Activated CD8-positive, alpha-beta T cell treated with anti-CD3 and anti-CD28 coated beads for 36 hours (primary cell): ENCODE data around the gene UROC1. TPM values are rescaled to one million over a fixed set of nuclear protein-coding genes. Genes with fewer than 3 reads are reported as not detected.
"Not testable (repeated sequence)": the region's sequence is repeated elsewhere in the genome, so short reads cannot be mapped to it uniquely, and the experiment has no call there.

Experiments used
- ATAC-seq: fragments of 200-7000 bp; cut with Tn5 transposase; one replicate; pipeline ENCODE4 v1.10.0; 2021; ENCODE audit warnings: mild to moderate bottlenecking, moderate library complexity
- CTCF ChIA-PET: fragments of 350-600 bp; sonication (Branson Sonifier 250); formaldehyde crosslinking; loops from one replicate; lab custom pipeline; 2021; ENCODE audit warnings: antibody characterized with exemption; lab: Charles Lee
- POLR2A ChIA-PET: fragments of 350-600 bp; sonication (Branson Sonifier 250); formaldehyde crosslinking; loops from one replicate; lab custom pipeline; 2021; ENCODE audit warnings: antibody characterized with exemption; lab: Charles Lee
- DNase-seq: peaks from one replicate; pipeline ENCODE4 v3.0.0-alpha.2; 2020
- H3K27ac Mint-ChIP-seq: one replicate; pipeline ENCODE4 v1.8.0; 2021; ENCODE audit warnings: mild to moderate bottlenecking, mixed read lengths
- H3K27me3 Mint-ChIP-seq: one replicate; pipeline ENCODE4 v1.8.0; 2021; ENCODE audit warnings: mixed read lengths
- H3K36me3 Mint-ChIP-seq: one replicate; pipeline ENCODE4 v1.8.0; 2021; ENCODE audit warnings: low read depth, mixed read lengths
- H3K4me1 Mint-ChIP-seq: one replicate; pipeline ENCODE4 v1.8.0; 2021; ENCODE audit warnings: low read depth, mixed read lengths
- H3K4me3 Mint-ChIP-seq: one replicate; pipeline ENCODE4 v1.8.0; 2021; ENCODE audit warnings: mild to moderate bottlenecking, moderate library complexity, mixed read lengths
- H3K9me3 Mint-ChIP-seq: one replicate; pipeline ENCODE4 v1.8.0; 2021; ENCODE audit warnings: mixed read lengths
- intact Hi-C: fragments of 100-400 bp; cut with micrococcal nuclease; formaldehyde crosslinking; loops from one replicate; pipeline ENCODE4 v1.10.0; 2022
- total RNA-seq, 2 experiments: library from RNA; stranded (reverse); gene quantifications; one replicate each; pipeline ENCODE4 v1.2.3, GENCODE V29; 2021
- TF ChIP-seq, protein P1 (sequence below): fragments of 200-600 bp; IDR thresholded peaks from one replicate; pipeline ENCODE4 v1.8.0; 2022; ENCODE audit warnings: antibody characterized with exemption, mild to moderate bottlenecking

UROC1 gene
- total RNA-seq, 2 experiments from 2014 or later, result not detected

DNA sequence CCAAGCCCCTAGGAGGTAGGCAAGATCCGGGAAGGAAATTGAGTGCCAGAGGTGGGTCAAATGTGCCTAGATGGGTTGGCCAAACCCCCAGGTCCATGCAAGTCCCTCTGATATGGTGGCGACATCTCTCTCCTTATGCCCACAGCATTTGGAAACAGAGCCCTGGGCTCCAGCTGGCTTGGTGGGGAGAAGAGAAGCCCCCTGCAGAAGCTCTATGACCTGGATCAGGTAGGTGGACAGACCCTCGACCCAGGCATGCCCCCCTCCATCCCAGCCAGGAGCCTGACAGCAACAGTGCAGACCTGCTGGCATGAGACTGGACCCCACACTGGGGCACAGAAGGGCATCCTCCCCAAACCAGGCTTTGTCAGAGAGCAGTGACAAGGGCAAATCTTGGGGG, 18.6 kb upstream of the UROC1 start:
- H3K27ac Mint-ChIP-seq, result no peak overlapping the region
- TF ChIP-seq, protein P1, sequence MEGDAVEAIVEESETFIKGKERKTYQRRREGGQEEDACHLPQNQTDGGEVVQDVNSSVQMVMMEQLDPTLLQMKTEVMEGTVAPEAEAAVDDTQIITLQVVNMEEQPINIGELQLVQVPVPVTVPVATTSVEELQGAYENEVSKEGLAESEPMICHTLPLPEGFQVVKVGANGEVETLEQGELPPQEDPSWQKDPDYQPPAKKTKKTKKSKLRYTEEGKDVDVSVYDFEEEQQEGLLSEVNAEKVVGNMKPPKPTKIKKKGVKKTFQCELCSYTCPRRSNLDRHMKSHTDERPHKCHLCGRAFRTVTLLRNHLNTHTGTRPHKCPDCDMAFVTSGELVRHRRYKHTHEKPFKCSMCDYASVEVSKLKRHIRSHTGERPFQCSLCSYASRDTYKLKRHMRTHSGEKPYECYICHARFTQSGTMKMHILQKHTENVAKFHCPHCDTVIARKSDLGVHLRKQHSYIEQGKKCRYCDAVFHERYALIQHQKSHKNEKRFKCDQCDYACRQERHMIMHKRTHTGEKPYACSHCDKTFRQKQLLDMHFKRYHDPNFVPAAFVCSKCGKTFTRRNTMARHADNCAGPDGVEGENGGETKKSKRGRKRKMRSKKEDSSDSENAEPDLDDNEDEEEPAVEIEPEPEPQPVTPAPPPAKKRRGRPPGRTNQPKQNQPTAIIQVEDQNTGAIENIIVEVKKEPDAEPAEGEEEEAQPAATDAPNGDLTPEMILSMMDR, result no peak
- peaks cover 2% of the 10 kb centered on the region for H3K4me1 Mint-ChIP-seq
- intact Hi-C loops, result no loop called here
- H3K36me3 Mint-ChIP-seq, result no peaks in the 10 kb centered on the region
- H3K4me3 Mint-ChIP-seq, result no peak overlapping the region
- ATAC-seq (no peak), DNase-seq (no peak)
- H3K27me3 Mint-ChIP-seq, result peaks cover 4% of the 10 kb centered on the region
- ChIA-PET CTCF (interaction anchor here (0.9 kb wide), 1 partner anchor 13 kb away, joined by 3 read pairs; no protein-coding TSS in a partner anchor), POLR2A (no interaction called here)
- H3K9me3 Mint-ChIP-seq, result no peaks in the 10 kb centered on the region

DNA sequence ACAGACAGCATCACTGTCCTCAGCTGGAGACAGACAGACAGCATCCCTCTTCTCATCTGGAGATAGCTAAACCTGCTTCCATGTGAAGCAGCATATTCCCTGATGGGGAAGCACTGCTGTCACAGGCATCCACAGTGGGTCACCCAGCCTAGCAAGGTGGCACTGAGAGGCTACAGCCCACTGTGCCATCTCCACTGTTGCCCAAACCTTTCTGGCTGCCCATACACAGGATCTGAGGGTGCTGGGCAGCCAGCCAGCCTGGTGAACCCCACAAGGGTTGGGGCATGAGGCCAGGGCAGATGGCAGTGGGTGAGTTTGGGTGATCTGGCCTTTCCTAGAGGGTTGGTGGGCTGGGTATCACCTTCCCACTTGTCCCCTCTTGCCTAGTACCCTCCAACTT, 18.1 kb upstream of the UROC1 start:
- intact Hi-C loops, result no loop called here
- TF ChIP-seq, protein P1, result no peak
- no peak overlapping the region for H3K27ac Mint-ChIP-seq
- H3K9me3 Mint-ChIP-seq, result no peaks in the 10 kb centered on the region
- H3K4me3 Mint-ChIP-seq, result no peak overlapping the region
- no peak for ATAC-seq
- no peaks in the 10 kb centered on the region for H3K36me3 Mint-ChIP-seq
- no peak for DNase-seq
- peaks cover 4% of the 10 kb centered on the region for H3K27me3 Mint-ChIP-seq
- ChIA-PET CTCF (interaction anchor here (0.9 kb wide), 1 partner anchor 12 kb away, joined by 3 read pairs; no protein-coding TSS in a partner anchor), POLR2A (no interaction called here)
- H3K4me1 Mint-ChIP-seq, result no peaks in the 10 kb centered on the region

DNA sequence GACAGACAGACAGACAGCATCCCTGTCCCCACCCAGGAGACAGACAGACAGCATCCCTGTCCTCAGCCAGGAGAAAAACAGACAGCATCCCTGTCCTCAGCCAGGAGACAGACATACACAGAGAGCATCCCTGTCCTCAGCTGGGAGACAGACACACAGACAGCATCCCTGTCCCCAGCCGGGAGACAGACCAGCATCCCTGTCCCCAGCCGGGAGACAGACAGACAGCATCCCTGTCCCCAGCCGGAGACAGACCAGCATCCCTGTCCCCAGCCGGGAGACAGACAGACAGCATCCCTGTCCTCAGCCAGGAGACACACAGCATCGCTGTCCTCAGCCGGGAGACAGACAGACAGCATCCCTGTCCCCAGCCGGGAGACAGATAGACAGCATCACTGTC, 17.1 kb upstream of the UROC1 start:
- DNase-seq, H3K4me1 Mint-ChIP-seq, H3K27me3 Mint-ChIP-seq, H3K4me3 Mint-ChIP-seq, POLR2A ChIA-PET, H3K27ac Mint-ChIP-seq, H3K36me3 Mint-ChIP-seq, CTCF ChIA-PET, H3K9me3 Mint-ChIP-seq, ATAC-seq, intact Hi-C loops: not testable (repeated sequence)

DNA sequence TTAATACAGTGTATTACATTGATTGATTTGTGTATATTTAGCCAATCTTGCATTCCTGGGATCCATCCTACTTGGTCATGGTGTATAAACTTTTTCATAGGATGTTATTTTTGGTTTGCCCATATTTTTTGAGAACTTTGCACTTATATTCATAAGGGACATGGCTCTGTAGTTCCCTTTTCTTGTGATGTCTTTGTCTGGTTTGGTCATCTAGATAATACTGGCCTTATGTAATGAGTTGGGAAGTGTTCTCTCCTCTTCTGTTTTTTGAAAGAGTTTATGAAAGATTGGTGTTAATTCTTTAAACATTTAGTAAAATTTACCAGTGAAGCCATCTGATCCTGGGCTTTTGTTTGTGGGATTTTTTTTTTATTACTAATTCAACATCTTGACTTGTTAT, 15.9 kb upstream of the UROC1 start:
- no peaks in the 10 kb centered on the region for H3K9me3 Mint-ChIP-seq
- no peak overlapping the region for H3K27ac Mint-ChIP-seq
- TF ChIP-seq, protein P1, result no peak
- no peaks in the 10 kb centered on the region for H3K36me3 Mint-ChIP-seq
- no peak overlapping the region for H3K4me3 Mint-ChIP-seq
- ChIA-PET POLR2A (no interaction called here), CTCF (interaction anchor here (1.0 kb wide), 1 partner anchor 11 kb away, joined by 4 read pairs; no protein-coding TSS in a partner anchor)
- H3K4me1 Mint-ChIP-seq, result no peaks in the 10 kb centered on the region
- ATAC-seq (no peak), DNase-seq (no peak)
- H3K27me3 Mint-ChIP-seq, result peaks cover 4% of the 10 kb centered on the region
- intact Hi-C loops, result no loop called here

DNA sequence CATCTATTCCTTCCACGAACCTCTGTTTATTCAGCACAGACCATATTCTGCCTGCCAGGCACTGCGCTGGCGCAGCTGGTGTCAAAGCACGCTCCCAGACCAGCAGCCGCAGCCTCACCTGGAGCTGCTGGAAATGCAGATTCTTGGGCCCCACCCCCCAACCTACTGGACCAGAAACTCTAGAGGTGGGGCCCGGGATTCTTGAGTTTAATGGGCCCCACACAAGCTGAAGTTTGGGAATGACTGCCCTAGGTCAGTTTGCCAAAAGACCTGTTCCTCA, 13.4 kb upstream of the UROC1 start:
- intact Hi-C loops, result no loop called here
- H3K36me3 Mint-ChIP-seq, result no peaks in the 10 kb centered on the region
- H3K9me3 Mint-ChIP-seq, result no peaks in the 10 kb centered on the region
- TF ChIP-seq, protein P1, result no peak
- no peaks in the 10 kb centered on the region for H3K4me1 Mint-ChIP-seq
- ATAC-seq (no peak), DNase-seq (no peak)
- ChIA-PET CTCF (interaction anchor here (0.8 kb wide), 1 partner anchor 8 kb away, joined by 3 read pairs; no protein-coding TSS in a partner anchor), POLR2A (no interaction called here)
- H3K27me3 Mint-ChIP-seq, result peaks cover 4% of the 10 kb centered on the region
- H3K4me3 Mint-ChIP-seq, result no peak overlapping the region
- H3K27ac Mint-ChIP-seq, result no peak overlapping the region
